Dermis microvascular lymphatic vessel endothelial cell (primary cell): ENCODE data around the gene RASAL2. TPM values are rescaled to one million over a fixed set of nuclear protein-coding genes. Genes with fewer than 3 reads are reported as not detected.
A peak's percentile ranks its signal among the peaks of the same experiment; 100 is the strongest.
"Not testable (repeated sequence)": the region's sequence is repeated elsewhere in the genome, so short reads cannot be mapped to it uniquely, and the experiment has no call there.

ENCODE experiments used
- DNase-seq, 2 donors: peaks; one replicate each; pipeline versions ENCODE4 v3.0.0 to v3.0.0-alpha.2; 2010; ENCODE audit warnings: low read depth in 2 of 2
- total RNA-seq: library from RNA; depleted of rRNA; stranded (reverse); fragments of >200 nt; gene quantifications from 2 replicates; pipeline ENCODE4 v1.2.1, GENCODE V29; 2014

Gene RASAL2
- total RNA-seq, 1 donor from 2014 or later, result 12.6 TPM

GRCh38 chr1:178118524-178118923 lies 24.6 kb downstream of the RASAL2 start:
- DNase-seq, result no peak

GRCh38 chr1:178119628-178120027 lies 25.7 kb downstream of the RASAL2 start:
- peak in 1 of 2 donors; percentile 27 for DNase-seq

DNA sequence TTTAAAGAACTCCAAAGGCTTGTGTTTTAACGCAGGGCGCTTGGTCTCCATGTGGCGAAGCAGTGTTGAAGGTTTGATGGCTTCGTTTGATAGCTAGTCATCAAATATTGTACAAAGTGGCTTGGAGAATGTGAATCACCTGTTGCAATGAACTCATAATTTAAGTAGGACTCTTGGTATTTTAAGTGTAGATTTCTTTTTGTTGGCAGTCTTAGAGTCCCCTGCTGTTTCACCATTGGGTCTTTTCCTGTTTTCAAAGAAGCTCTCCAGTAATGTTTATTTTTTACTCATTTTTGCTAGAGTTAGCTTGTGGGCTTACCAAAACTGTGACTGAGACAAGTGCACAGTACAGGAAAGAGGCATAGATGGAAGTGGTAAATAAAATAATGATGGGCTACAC lies 26.2 kb downstream of the RASAL2 start:
- no peak for DNase-seq

- not testable (repeated sequence) for DNase-seq
Observed at GRCh38 chr1:178120520-178121052, 26.7 kb downstream of the RASAL2 start.

DNA sequence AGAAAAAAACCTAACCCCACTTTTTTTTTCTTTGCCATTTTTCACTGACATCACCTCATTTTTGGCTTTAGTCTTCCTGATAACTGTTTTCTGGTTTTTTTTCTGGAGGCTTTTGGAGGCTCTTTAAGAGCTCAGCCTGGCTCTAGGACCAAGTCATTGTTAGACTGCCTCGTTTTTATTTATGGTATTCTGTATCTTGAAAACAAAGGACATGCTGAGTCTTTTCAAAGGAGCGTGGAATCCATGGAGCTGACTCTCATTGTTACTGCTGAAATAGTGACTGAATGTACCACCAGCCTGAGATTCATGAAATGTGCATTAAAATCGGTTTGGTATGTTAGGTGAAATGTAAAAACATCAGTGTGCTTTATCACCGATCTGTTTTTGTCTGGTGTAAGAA lies 28.0 kb downstream of the RASAL2 start:
- DNase-seq, result no peak

GRCh38 chr1:178122283-178122682 lies 28.4 kb downstream of the RASAL2 start:
- DNase-seq, result no peak

- no peak for DNase-seq
Observed at GRCh38 chr1:178124115-178124514, 30.2 kb downstream of the RASAL2 start.

DNA sequence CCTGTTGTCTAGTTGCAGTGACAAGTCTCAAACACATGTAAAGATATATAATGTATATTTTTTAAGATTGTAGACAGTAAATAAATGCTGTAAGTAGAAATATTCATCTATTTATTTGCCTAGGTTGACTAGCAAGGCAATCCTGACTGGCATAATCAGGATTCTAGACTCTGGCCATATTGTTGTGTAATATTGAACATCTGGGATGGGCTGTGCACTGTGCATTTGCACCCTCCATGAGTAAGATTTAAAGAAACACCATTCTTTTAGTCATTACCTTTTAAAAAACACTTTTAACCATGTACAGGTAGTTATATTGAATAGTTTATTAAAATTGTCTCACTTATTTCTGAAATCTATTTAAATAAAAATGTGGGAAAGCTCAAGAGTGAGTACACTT lies 32.4 kb downstream of the RASAL2 start:
- DNase-seq, result no peak

- DNase-seq, result peak; percentile 30 to 77
Observed at GRCh38 chr1:178126741-178127185, 32.9 kb downstream of the RASAL2 start.

DNA sequence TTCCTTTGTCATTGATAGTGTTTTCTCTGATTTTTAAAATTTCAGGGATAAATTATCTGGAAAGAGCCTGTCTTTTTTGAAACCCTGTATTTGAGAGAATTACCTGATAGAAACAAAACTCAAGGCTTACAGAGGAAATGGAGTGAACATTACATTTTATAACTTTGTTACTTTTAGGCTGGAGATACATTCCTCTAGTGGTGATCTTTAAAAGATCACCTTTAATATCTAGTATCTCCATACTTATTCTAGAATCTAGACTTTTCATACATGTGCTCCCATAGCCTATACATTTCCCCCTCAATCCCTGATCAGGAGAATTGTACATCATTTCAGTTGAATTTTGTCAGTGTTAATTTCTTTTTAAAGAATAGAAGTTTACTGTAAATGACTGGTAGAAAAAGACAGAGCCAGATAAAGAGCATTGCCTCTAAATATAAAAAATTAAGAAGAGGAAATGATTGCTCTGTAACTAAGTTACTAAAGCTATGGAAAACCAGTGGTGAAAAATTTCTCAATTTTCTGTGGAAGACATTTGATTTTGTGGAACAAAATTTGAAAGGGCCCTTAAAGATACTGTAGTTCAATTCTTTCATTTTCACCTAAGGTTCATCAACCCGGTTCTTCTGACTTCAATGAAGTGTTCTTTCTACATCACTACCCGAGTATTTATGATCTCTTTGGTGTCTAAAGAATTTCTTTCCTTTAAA lies 33.7 kb downstream of the RASAL2 start:
- no peak for DNase-seq

DNA sequence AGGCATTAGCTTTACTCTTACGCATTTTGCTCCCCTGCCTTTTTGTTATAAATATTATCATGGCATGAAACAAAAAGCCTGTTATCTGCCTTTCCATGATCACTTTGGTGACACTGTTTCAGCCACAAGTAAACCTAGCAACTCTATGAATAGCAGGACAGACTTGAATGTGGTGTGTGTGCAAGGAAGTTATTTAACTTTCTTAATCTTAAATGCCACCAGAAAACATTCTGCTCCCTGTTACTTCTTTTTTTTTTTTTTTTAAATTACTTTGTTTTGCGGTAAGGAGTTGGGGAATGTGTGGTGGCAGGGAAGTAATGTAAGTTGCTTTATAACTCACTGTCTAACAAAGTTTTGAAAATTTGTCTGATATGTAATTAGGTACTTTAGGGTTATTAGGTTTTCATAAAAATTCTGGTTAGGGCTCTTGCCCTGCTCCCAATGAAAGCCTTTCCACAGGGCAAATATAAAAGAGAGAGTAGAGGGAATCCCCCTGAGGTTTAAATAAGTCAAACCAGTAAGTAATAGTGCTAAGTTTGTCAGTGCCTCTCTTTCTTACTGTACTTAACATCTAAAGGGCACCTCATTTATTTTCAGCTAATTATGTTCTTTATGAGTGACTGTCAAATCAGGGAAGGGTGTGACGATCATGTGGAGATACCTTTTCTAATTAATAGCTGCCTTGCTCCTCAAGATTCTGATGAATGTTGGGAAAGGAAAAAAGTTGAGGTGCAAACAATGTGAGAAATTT lies 39.5 kb downstream of the RASAL2 start:
- no peak for DNase-seq

DNA sequence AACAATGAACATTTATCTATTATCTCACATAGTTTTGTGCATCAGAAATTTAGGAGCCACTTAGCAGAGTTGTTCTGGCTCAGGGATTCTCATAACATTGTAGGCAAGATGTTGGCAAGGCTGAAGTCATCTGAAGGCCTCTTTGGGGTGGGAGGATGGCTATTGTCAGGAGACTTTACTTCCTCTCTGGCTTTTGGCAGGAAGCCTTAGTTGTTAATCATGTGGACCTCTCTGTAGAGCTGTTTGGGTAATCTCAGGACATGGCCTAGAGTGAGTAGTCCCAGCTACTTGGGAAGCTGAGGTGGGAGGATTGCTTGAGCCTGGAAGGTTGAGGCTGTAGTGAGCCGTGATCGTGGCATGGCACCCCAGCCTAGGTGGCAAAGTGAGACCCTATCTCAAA lies 40.2 kb downstream of the RASAL2 start:
- peak in 1 of 2 donors; percentile 76 for DNase-seq

- no peak for DNase-seq
Observed at GRCh38 chr1:178137238-178137637, 43.3 kb downstream of the RASAL2 start.

DNA sequence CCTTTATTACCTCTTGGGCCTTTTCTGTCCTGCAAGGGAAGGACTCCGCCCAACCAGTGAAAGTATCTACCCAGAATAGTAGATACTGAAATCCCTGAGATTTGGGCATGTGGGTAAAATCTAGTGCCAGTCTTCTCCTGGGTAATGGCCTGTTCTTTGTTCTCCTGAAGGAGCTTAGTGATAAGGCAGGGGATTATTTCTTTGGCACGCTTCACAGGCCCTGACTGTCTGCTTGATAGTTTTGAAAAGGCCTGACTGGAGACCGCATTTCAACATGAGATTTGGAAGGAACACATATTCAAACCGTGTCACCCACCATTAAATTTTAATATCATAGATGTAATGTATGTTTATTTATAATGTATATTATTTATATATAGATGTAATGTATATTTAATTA lies 48.9 kb downstream of the RASAL2 start:
- DNase-seq, result no peak

- DNase-seq, result peak in 1 of 2 donors; percentile 11
Observed at GRCh38 chr1:178143730-178144690, 50.1 kb downstream of the RASAL2 start.

DNA sequence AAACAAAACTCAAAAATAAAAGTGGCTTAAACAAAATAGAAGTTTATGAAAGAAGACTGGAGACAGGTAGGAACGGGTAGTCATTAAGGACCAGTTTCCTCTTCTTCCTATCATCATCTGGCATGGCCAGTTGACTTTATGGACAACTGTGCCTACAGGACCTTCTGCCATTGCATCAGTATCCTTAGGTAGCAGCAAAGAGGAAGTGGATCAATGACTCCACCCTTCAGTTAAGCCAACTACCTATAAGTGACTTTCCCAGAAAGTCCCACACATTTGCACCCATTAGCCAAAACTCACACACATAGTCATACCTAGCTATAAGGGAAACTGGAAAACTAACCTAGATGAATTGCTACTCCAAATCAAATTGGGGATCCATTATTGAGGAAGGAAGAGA lies 51.7 kb downstream of the RASAL2 start:
- DNase-seq, result no peak

- peak in 1 of 2 donors; percentile 82 for DNase-seq
Observed at GRCh38 chr1:178146436-178146835, 52.5 kb downstream of the RASAL2 start.

DNA sequence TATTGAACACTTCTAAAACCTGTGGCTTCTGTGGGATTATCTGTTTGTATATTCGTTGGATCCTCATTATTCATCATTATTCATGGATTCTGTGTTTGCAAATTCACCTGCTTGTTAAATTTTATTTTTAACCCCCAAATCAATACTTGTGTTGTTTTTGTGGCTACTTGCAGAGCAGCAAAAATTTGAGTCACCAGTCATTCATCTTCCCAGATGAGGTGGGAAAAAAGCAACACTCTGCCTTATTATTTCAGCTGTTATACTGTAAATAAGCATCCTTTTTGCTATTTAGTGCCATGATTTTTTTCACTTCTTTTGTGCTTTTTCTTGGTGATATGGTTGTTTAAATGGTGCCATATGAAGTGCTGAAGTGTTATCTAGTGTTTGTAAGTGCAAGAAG lies 56.7 kb downstream of the RASAL2 start:
- DNase-seq, result peak in 1 of 2 donors; percentile 44

DNA sequence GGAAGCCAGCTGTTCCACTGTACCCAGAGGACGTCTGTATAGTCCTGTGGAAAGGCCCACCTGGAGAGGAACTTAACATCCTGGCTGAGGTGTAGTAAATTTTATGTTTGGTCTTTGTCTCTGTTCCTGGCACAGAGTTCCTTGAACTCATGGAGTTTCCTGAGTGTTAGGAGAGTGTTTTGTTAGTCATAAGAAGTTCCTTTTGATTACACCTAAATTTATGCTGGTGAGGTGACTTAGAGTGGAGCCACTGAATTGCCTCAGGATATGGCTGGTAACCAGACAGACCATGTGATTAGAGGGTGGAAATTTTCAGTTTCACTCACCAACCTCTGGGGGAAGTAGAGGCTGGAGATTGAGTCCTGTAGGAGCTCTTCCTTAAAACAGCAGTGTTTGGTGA lies 57.9 kb downstream of the RASAL2 start:
- DNase-seq, result peak in 1 of 2 donors; percentile 76

DNA sequence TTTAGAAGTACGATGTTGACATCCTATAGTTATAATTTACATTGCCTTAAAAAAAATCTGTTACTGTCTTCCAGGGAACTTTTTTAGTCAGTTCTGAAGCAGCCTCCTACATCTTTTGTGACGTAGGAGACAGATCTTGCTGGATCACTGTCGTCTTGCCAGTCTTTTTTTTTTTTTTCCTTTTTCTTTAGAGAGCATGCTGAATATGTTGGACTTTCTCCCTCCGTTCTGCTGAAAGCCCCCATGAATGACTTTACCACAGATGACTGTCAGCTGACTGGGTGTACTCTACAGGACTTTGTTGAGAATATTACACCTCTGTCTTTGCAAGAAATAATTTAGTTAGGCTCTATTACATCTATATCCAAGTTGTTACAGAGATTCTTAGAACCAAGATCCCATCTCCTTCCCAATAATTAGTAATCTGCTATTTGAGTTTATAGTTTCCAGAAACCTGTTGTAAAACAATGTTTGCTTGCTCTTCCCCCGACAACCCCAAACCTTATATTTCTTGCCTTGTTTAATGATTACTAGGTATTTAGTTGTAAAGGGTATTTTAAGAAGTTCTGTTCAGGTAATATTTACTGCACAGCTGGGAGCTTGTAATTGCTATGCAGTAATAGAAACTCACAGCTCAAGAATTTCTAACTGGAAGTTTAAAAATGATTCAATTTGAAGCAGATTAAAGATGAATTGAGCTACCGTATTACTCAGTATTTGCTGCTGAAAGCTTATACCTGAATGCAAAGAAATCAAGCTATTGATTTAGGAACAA lies 61.8 kb downstream of the RASAL2 start:
- no peak for DNase-seq
